GM12865 (cell line): ENCODE results near the gene C1QL4.

ENCODE experiments used
- DNase-seq: peaks from one replicate; pipeline ENCODE4 v3.0.0; 2010; ENCODE audit warnings: low read depth
- H3K4me3 ChIP-seq: 2 replicates; pipeline ENCODE4 v1.5.1; 2011; ENCODE audit warnings: mild to moderate bottlenecking, low read depth, low read length, control low read depth
- TF ChIP-seq, protein P1 (sequence below): IDR thresholded peaks from 2 replicates; pipeline ENCODE4 v1.5.1; 2011; ENCODE audit warnings: low read length, control low read depth, low read depth, inconsistent platforms; ENCODE audit not compliant: insufficient read depth; ENCODE audit errors: missing control alignments

The C1QL4 gene

DNA sequence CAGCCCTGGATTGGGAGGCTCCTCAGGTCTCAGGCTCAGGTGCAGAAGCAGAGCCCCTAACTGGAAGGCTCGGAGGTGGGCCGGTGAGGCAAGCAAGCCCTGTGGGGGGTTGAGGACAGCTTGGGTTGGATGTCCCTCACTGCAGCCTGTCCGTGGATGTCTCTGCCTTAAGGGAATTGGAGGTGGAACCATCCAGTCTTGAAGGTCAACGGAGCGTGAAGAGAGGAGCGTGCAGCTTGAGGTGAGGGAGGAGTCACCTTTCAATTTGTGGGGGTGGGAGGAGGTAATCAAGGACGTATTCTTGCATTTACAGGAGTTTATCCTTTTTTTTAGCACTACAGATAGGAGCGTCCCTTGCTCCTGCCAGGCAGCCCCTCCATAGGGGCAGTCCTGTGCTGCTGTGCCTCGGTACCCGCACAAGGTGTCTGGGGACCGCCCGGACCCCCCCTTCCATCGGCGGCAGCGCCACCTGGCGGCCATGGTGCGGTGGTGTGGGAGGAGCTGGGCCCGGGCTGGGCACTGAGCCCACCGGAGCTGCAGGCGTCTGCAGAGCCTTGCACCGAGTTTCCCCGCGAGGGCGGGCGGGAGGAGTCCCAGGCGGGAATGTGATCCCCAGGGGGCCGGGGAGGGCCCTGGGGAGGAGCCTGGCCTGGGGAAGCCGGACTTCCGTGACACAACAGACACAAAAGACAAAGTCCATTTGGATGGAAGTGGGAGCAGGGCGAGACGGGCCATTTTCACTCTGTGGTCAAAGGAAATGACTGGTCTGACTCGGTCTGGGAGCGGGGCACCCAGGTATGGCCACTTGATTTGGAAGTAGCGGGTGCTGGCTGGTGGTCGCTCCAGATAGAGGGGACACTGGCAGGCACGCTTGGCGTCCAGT, 10.6 kb upstream of the C1QL4 start:
- TF ChIP-seq, protein P1, sequence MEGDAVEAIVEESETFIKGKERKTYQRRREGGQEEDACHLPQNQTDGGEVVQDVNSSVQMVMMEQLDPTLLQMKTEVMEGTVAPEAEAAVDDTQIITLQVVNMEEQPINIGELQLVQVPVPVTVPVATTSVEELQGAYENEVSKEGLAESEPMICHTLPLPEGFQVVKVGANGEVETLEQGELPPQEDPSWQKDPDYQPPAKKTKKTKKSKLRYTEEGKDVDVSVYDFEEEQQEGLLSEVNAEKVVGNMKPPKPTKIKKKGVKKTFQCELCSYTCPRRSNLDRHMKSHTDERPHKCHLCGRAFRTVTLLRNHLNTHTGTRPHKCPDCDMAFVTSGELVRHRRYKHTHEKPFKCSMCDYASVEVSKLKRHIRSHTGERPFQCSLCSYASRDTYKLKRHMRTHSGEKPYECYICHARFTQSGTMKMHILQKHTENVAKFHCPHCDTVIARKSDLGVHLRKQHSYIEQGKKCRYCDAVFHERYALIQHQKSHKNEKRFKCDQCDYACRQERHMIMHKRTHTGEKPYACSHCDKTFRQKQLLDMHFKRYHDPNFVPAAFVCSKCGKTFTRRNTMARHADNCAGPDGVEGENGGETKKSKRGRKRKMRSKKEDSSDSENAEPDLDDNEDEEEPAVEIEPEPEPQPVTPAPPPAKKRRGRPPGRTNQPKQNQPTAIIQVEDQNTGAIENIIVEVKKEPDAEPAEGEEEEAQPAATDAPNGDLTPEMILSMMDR: peak; percentile 88
- H3K4me3 ChIP-seq: peak overlapping the region; percentile 12
- DNase-seq: peak; percentile 71

DNA sequence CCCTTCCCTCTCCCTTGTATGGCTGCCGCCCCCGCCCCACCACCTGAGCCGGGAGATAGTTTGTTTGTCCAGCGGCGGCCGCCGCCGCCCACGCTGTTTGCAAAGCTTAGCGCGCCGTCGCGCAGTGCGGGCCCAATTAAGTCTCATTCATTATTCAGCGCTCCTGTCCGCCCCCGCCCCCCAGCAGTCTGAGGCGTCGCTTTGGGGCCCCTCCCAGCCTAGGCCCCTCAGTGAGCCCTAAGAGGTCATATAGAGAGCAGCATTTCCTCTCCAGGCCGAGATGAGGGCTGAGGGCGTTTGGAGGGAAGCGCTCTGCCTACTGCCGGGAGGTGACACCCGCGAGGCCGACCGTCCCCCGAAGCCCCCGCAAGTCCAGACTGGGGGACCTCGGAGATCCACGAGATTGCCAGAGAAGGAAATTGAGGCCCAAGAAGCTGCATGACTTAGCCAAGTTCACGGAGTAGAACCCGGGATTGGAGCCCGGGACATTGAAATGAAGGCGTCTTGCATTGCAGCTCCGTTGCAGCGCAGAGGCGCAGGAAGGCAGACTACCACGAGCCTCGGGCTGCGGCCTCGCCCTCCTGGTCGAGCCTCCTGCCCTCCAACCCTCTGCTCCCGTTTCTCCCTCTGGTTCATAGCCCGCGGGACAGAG, 9.8 kb upstream of the C1QL4 start, which contains the start of gene DNAJC22:
Gene DNAJC22 (plus strand): TSS at position 230 of the 652 bp plus-strand sequence. CDS start 1,985 bp downstream, outside the sequence.
- peak within 1 kb of the TSS; percentile 29 for H3K4me3 ChIP-seq
- peak; percentile 35 for DNase-seq
- TF ChIP-seq, protein P1: no peak

DNA sequence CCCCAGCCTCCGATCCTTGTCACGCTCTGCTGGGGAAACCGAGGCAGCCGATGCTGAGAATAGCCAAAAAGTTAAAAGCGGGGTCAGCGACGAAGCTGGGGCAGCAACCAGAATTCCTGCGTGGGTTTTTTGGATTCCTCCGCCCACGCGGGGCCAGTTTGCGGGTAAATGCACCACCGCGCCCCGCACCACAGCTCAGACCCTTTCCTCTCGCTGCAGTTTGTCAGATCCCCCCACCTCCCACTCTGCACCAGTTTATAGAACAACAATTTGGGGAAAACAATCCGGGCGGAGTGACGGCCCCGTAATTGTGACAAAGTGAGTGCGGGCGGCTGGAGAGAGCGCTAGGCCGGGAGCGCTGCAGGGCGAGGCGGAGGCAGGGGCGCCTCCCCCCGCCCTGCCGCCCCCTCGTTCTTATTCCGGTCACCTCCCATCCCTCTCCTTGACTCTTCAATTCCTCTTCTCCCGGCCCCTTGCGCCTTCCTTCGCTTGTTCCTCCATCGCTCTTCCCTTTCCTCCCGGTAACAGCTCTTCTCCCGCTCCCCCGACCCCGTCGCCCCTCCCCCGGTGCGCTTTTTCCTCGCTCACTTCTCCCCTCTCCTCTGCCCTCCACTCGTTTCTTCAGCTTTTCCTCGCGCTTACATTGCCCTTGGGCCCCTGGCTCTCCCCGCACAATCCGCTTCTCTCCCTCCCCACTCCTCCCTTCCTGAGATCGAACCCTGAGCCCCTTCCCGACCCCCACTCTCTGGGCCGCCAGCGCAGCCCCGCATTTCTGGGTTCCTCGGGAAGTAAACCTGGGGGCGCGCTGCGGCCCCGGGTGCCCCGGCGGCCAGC, 9.1 kb upstream of the C1QL4 start:
- H3K4me3 ChIP-seq: peak overlapping the region; percentile 29
- no peak for DNase-seq
- TF ChIP-seq, protein P1: no peak

DNA sequence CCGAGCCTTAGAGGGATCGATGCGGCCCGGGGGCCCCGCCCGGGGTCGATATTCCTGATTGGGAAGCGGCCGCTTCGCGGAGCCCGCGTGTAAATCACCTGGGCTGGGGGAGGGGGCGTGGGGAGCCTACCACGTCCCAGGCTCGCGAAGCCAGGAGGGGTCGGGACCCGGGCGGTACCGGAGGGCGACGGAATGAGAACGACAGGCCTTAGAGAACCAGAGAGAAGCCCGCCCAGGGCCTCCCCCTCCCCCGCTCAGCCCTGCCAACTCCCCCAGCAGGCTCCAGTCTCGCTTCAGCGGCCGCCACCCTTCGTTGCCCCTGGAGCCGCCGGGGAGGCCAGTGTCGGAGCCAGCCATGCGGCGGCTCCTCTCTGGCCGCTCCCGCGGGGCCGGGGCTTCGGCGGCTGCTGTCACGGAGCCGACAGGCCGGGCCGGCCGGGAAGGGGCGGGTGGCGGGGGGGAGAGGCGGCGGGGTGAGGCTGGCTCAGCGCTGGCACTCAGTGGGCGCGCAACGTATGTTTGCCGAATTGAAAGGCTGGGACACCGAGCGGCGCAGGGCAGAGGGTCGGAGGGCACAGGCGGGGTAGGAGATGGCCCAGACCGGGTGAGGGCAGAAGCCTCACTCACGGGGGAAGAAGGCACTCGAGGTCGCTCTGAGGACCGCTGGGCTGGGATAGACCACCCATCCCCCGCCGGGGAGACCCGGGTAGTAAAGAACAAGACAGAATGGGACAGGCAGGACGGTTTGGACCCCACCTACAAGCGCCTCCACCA, 8.2 kb upstream of the C1QL4 start:
- peak overlapping the region; percentile 29; the same call in 1 of the 2 replicates for H3K4me3 ChIP-seq
- TF ChIP-seq, protein P1: no peak
- peak; percentile 64 for DNase-seq

DNA sequence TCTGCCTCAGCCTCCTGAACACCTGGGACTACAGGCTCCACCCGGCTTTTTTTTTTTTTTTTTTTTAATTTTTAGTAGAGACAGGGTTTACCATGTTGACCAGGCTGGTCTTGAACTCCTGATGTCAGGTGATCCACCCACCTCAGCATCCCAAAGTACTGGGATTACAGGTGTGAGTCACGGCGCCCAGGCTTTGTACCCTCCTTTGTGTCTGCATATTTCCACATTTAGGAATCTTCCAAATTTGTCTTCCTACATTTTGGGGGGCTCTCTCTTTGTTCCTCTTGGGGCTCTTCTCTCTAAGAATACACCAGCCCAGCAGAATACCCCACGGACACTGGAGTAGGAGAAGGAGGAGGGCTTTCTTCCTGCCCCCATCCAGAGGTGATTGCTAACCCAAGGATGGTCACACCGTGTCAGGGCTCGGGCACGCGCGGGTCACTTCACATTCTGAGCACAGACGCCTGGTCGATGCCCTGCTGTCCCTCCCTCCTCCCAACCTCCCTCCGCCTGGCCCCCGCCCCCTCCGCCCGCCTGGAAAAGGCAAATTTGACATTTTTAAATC, 7.6 kb upstream of the C1QL4 start:
- DNase-seq: no peak
- TF ChIP-seq, protein P1: no peak
- H3K4me3 ChIP-seq: no peak overlapping the region
